Neural progenitor cell (in vitro differentiated cells): ENCODE results near the gene TMEM169. TPM values are rescaled to one million over a fixed set of nuclear protein-coding genes. Genes with fewer than 3 reads are reported as not detected.

Experiments
- DNase-seq: peaks from one replicate; pipeline ENCODE4 v3.0.0-alpha.2; 2016; ENCODE audit warnings: low spot score
- H2AFZ ChIP-seq: fragments of 200-600 bp; sonication (generic); replicated peaks from 2 replicates; pipeline ENCODE4 v1.6.1; 2016; ENCODE audit warnings: antibody characterized with exemption
- H3F3A ChIP-seq: fragments of 200-600 bp; sonication (generic); 2 replicates; pipeline ENCODE4 v1.6.1; 2016; ENCODE audit warnings: antibody characterized with exemption, low read depth
- H3K27ac ChIP-seq: fragments of 200-600 bp; sonication (generic); 2 replicates; pipeline ENCODE4 v1.5.1; 2016; ENCODE audit warnings: mild to moderate bottlenecking
- H3K27me3 ChIP-seq: fragments of 200-600 bp; sonication (generic); 2 replicates; pipeline ENCODE4 v1.6.1; 2016; ENCODE audit warnings: mild to moderate bottlenecking, moderate library complexity
- H3K36me3 ChIP-seq: fragments of 200-600 bp; sonication (generic); 2 replicates; pipeline ENCODE4 v1.5.1; 2016
- H3K4me1 ChIP-seq: fragments of 200-600 bp; sonication (generic); 2 replicates; pipeline ENCODE4 v1.6.1; 2016; ENCODE audit warnings: mixed run types
- H3K4me2 ChIP-seq: fragments of 200-600 bp; sonication (generic); 2 replicates; pipeline ENCODE4 v1.6.1; 2016
- H3K4me3 ChIP-seq: fragments of 200-600 bp; sonication (generic); 2 replicates; pipeline ENCODE4 v1.5.1; 2016
- H3K79me2 ChIP-seq: fragments of 200-600 bp; sonication (generic); 2 replicates; pipeline ENCODE4 v1.6.1; 2016; ENCODE audit warnings: low read depth
- H3K9ac ChIP-seq: fragments of 200-600 bp; sonication (generic); 2 replicates; pipeline ENCODE4 v1.6.1; 2016
- H3K9me3 ChIP-seq: fragments of 200-600 bp; sonication (generic); 2 replicates; pipeline ENCODE4 v1.5.1; 2016; ENCODE audit warnings: low read depth
- H4K20me1 ChIP-seq: fragments of 200-600 bp; sonication (generic); 2 replicates; pipeline ENCODE4 v1.6.1; 2016; ENCODE audit warnings: low read depth
- H3K27ac Mint-ChIP-seq: 3 replicates; pipeline ENCODE4 v1.8.0; 2021; ENCODE audit warnings: mixed read lengths
- H3K27me3 Mint-ChIP-seq: 2 replicates; pipeline ENCODE4 v1.8.0; 2022; ENCODE audit warnings: low read depth, mild to moderate bottlenecking, inconsistent platforms, moderate library complexity, mixed read lengths; ENCODE audit not compliant: insufficient read depth
- H3K36me3 Mint-ChIP-seq: 3 replicates; pipeline ENCODE4 v1.8.0; 2021; ENCODE audit warnings: mixed read lengths
- H3K4me1 Mint-ChIP-seq: 3 replicates; pipeline ENCODE4 v1.8.0; 2021; ENCODE audit warnings: mixed read lengths
- H3K4me3 Mint-ChIP-seq: 3 replicates; pipeline ENCODE4 v1.8.0; 2021; ENCODE audit warnings: mild to moderate bottlenecking, moderate library complexity, mixed read lengths
- H3K9me3 Mint-ChIP-seq: 3 replicates; pipeline ENCODE4 v1.8.0; 2020; ENCODE audit warnings: mixed read lengths
- CTCF ChIP-seq: fragments of 200-600 bp; sonication (generic); IDR thresholded peaks from 2 replicates; pipeline ENCODE4 v1.5.1; 2017; ENCODE audit warnings: antibody characterized with exemption, mild to moderate bottlenecking
- EZH2 ChIP-seq: fragments of 200-600 bp; sonication (generic); IDR thresholded peaks from 2 replicates; pipeline ENCODE4 v1.6.1; 2017; ENCODE audit warnings: antibody characterized with exemption, mild to moderate bottlenecking, moderate library complexity
- EZH2phosphoT487 ChIP-seq: fragments of 200-600 bp; sonication (generic); IDR thresholded peaks from 2 replicates; pipeline ENCODE4 v1.6.1; 2017; ENCODE audit warnings: antibody characterized with exemption
- total RNA-seq: library from RNA; depleted of rRNA; stranded (reverse); fragments of >200 nt; gene quantifications from 2 replicates; pipeline ENCODE4 v1.2.3, GENCODE V29; 2015; ENCODE audit warnings: low replicate concordance

TMEM169 gene
- total RNA-seq, 1 donor from 2014 or later: 17.9 TPM

DNA sequence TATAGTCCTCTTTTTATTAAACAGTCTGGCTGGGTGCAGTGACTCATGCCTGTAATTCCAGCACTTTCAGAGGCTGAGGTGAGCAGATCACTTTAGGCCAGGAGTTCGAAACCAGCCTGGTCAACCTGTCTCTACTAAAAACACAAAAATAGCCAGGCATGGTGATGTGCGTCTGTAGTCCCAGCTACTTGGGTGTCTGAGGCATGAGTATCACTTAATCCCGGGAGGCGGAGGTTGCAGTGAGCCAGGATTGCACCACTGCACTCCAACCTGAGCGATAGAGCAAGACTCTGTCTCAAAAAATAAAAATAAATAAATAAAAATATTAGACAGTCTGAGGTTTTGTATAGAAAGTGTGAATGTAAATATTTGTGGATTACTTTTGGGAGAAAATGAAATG is 45.2 kb downstream of the TMEM169 start:
- Histone ChIP-seq H3K27ac (peak overlapping the region; percentile 62), H3K9ac (no peak overlapping the region), H3K9me3 (no peaks in the 10 kb centered on the region), H3F3A (peaks cover 10% of the 10 kb centered on the region), H3K79me2 (peaks cover 100% of the 10 kb centered on the region), H3K36me3 (peaks cover 88% of the 10 kb centered on the region), H3K27me3 (no peaks in the 10 kb centered on the region), H2AFZ (no peak overlapping the region), H3K4me3 (no peak overlapping the region), H3K4me1 (no peaks in the 10 kb centered on the region), H4K20me1 (peaks cover 56% of the 10 kb centered on the region), H3K4me2 (no peak overlapping the region)
- Mint-ChIP-seq H3K27ac (no peak overlapping the region), H3K36me3 (peaks cover 51% of the 10 kb centered on the region), H3K4me1 (no peaks in the 10 kb centered on the region), H3K27me3 (no peaks in the 10 kb centered on the region), H3K9me3 (no peaks in the 10 kb centered on the region), H3K4me3 (no peak overlapping the region)
- no peak for TF ChIP-seq CTCF
- TF ChIP-seq EZH2phosphoT487: no peak
- no peak for TF ChIP-seq EZH2
- DNase-seq: no peak

DNA sequence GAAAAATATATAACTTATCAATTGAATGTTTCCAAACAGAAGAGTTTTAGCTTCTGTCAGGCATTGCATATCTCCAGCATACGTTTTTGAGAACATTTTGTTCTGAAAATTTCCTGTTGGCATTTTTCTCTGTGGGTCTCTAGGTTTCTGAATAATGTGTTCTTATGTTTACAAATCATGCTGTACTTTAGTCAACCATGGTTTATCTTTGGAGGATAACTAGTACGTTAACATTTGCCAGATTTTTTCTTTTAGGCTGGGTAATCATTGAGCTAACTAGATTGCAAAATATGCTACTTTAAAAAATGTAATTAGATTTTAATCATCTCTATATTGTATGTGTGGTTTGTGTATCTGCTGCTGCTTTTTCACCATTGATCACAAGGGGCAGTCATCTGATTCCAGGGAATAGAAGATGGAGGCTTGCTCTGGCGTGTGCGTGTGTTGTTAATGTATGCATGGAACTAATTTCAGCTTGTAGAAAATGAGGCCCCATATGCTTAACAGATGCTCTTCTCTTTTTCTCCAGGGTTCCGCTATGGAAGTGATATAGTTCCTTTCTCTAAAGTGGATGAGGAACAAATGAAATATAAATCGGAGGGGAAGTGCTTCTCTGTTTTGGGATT is 48.7 kb downstream of the TMEM169 start:
- Histone ChIP-seq H4K20me1 (peaks cover 76% of the 10 kb centered on the region), H3K9ac (no peak overlapping the region), H3K4me3 (no peak overlapping the region), H3K4me2 (no peak overlapping the region), H3K27me3 (no peaks in the 10 kb centered on the region), H3K79me2 (peaks cover 98% of the 10 kb centered on the region), H3F3A (peaks cover 18% of the 10 kb centered on the region), H3K27ac (peak overlapping the region; percentile 14), H3K36me3 (peaks cover 86% of the 10 kb centered on the region), H3K9me3 (no peaks in the 10 kb centered on the region), H2AFZ (no peak overlapping the region), H3K4me1 (no peaks in the 10 kb centered on the region)
- no peaks in the 10 kb centered on the region for H3K27me3 Mint-ChIP-seq
- no peak for TF ChIP-seq EZH2phosphoT487
- TF ChIP-seq CTCF: peak; percentile 11
- no peak for TF ChIP-seq EZH2
- H3K36me3 Mint-ChIP-seq: peaks cover 62% of the 10 kb centered on the region
- H3K27ac Mint-ChIP-seq: no peak overlapping the region
- DNase-seq: no peak
- H3K4me1 Mint-ChIP-seq: no peaks in the 10 kb centered on the region
- no peak overlapping the region for H3K4me3 Mint-ChIP-seq
- H3K9me3 Mint-ChIP-seq: no peaks in the 10 kb centered on the region

- Mint-ChIP-seq H3K27ac (no peak overlapping the region), H3K4me3 (no peak overlapping the region), H3K9me3 (no peaks in the 10 kb centered on the region), H3K4me1 (no peaks in the 10 kb centered on the region), H3K36me3 (peaks cover 60% of the 10 kb centered on the region), H3K27me3 (no peaks in the 10 kb centered on the region)
- no peak overlapping the region for H2AFZ ChIP-seq
- TF ChIP-seq EZH2phosphoT487: no peak
- TF ChIP-seq CTCF: no peak
- no peak for TF ChIP-seq EZH2
- H3K9ac ChIP-seq: no peak overlapping the region
- no peaks in the 10 kb centered on the region for H3K9me3 ChIP-seq
- no peaks in the 10 kb centered on the region for H3K4me1 ChIP-seq
- no peaks in the 10 kb centered on the region for H3K27me3 ChIP-seq
- peaks cover 78% of the 10 kb centered on the region for H3K36me3 ChIP-seq
- no peak overlapping the region for H3K4me2 ChIP-seq
- peaks cover 15% of the 10 kb centered on the region for H3F3A ChIP-seq
- no peak for DNase-seq
- H3K79me2 ChIP-seq: peaks cover 93% of the 10 kb centered on the region
- H3K4me3 ChIP-seq: no peak overlapping the region
- peaks cover 76% of the 10 kb centered on the region for H4K20me1 ChIP-seq
- no peak overlapping the region for H3K27ac ChIP-seq
These were observed 49.6 kb downstream of the TMEM169 start for GRCh38 chr2:216131175-216131926.
